ENCODE measurements around the gene NFX1.

Gene NFX1

DNA sequence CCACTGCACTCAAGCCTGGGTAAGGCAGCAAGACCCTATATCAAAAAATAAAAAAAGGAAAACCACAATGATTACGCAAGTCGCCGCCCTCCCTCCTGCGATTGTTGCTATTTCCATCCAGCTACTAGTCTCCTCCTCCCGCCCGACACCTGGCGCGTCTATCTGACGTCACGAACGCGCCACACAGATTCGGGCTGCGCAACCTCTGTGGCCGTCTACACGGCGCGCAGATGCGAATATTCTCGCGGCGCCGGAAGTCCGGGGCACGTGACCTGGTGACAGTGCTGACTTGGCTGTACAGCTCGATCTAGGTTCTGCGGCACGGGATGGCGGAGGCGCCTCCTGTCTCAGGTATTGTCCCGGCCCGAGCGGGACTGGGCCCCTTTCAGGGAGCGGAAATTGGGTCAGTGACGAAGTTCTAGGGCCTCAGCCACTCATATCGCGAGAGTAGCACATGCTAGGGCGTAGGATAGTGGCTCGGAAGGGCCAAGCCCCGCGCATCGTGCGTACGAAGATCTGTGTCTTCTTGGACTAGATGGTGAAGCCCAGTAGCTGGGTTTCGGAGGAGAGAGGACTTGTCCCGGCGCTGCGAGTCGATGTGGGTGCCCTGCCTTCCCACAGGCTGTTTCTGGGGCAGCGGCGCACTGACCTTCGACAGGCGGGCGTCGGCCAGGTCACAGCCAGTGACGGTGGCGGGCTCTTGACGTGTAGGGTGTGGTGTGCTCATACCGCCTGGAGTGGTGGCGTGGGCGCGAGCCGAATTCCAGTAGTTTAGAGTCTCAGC is at the start of gene NFX1:
NFX1 (plus strand) TSS at position 270 of the 784 bp plus-strand sequence; CDS start at position 327, 57 bp downstream.
- peak; percentile 99 for DNase-seq

DNA sequence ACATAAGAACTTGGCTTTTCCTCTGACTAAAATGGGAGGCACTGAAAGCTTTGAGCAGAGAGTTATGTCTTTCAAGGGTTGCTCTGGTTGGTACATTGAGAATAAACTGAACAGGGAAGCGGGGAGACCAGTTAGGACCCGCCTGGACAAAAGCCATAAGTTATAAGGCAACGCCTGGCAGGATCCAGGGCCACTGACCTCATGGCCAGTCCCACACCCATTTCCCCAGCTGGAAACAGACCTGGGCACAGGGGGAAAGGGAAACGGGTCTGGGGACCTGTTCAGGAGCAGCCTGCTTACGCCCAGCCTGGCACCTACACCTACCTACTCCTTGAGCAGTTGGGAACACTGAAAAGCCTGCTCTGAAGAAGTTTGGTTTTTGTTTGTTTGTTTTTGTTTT is 49.0 kb upstream of the NFX1 start:
- no peak for DNase-seq

DNA sequence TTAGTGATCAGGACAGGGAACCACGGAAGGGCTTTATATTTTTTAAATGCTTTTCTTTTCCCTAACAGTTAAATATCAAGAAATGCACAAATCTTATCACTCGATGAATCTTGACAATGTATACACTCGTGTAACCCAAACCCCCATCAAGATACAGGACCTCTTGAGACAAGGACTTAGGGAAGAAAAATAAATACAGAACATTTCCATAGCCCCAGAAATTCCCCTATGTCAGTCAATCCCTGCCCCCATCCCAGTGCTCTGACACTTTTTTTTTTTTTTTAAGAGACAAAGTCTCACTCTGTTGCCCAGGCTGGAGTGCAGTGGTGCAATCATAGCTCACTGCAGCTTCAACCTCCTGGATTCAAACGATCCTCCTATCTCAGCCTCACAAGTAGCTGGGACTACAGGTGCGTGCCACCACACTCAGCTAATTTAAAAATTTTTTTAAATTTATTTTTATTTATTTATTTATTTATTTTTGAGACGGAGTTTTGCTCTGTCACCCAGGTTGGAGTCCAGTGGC is 47.6 kb upstream of the NFX1 start:
- no peak for DNase-seq

- no peak for DNase-seq
Measured at GRCh38 chr9:33244137-33244784, 46.1 kb upstream of the NFX1 start.

GRCh38 chr9:33245341-33245740 is 45.0 kb upstream of the NFX1 start:
- no peak for DNase-seq

GRCh38 chr9:33246269-33246860 is 44.0 kb upstream of the NFX1 start:
- DNase-seq: no peak

DNA sequence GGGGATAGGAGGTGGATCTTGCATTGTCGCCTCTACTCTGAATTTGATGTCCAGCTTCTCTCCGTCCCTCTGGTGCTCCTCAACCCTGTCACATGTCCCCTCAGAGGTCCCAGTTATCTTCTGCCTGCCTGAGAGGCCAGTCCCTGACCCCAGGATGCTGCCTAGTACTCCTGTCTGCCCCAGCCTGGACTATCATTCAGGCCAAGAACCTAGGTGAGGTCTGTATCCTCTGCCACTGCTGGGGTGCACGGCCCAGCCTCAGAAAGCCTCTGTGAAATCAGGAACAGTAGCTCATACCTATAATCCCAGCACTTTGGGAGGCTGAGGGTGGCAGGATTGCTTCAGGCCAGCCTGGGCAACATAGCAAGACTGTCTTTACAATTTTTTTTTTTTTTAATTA is 41.7 kb upstream of the NFX1 start:
- DNase-seq: no peak

DNA sequence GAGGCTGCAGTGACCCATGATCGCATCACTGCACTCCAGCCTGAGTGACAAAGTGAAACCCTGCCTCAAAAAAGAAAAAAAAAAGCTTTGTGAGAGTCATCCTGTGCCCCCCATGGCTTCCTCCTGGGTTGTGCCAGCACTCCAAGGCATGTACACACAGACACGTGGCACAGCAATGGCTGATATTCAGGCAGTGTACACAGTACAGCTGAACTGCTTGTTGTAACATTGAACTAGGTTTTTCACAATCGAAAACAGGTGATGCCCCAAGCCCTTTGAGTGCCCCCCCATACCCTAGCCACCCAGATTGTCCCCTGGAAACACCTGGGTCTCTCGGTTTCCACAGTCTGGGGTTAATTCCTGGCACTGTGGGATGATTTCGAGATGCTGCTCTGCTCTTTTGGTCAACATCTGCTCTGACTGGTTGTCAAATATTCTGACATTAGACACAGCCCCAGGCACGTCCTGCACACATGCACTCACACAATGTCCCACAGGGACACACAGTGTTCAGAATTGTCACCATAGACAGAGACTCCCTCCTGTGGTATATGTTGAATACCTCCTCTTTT is 41.1 kb upstream of the NFX1 start:
- no peak for DNase-seq

DNA sequence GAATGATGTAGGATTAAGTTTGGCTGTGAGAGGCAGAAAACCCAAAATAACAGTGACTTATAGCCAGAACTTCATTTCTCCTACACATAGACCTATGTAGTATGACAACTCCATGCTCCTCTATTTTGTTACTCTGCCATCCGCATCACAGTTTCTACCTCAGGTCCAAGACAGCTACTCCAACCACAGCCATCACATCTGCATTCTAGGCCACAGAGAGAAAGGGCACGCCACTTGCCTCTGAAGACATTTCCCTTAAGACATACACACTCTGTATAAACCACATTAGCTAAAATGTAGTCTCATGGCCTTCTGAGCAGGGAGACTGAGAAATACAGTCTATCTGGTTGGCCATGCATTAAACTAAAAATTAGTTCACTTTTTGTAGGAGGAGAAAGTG is 40.3 kb upstream of the NFX1 start:
- no peak for DNase-seq

DNA sequence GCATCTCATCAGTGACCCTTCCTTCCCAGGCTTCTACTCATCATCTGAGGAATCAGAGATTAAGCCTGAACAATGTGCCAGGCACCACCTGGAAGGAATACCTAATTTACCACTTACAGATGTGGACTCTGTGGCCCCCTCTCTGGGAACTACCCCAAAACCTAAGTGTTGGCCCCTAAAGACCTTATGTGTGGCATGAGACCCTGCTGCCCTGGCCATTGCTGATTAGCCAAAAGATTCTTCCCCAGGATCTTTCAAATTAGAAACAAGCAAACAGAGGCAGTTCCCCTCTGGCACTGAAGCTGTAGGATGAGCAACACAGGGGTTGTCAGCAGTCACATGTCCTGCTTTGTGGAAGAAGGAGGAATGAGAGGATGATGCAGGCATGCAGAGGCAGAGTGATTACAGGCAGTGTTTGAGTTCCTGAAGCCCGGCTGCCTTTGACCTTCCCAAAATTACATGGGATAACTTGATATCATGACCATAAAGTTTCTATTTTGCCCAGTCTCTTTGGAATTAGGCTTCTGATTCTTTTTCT is 39.8 kb upstream of the NFX1 start:
- no peak for DNase-seq

- DNase-seq: no peak
Measured at GRCh38 chr9:33254211-33254610, 36.1 kb upstream of the NFX1 start.

- no peak for DNase-seq
Measured at GRCh38 chr9:33255014-33255413, 35.3 kb upstream of the NFX1 start.

DNA sequence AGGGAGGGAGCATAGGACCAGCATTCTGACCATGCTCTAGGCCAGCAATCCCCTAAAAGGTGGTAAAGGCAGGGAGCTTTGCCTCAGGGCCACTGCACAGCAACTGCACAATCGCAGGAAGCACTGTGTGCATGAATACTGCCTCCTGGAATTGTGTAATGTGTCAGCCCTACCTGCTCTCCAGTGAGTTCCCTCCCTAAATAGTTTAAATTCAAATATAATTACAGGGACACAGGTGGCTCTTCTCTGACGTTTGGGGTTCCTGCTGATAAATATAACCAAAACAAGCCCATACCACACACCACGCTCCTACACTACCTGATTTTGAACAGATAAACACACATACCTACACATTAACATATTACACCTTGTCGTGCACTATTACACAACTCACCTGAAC is 34.8 kb upstream of the NFX1 start:
- no peak for DNase-seq

- no peak for DNase-seq
Measured at GRCh38 chr9:33256236-33256635, 34.1 kb upstream of the NFX1 start.

DNA sequence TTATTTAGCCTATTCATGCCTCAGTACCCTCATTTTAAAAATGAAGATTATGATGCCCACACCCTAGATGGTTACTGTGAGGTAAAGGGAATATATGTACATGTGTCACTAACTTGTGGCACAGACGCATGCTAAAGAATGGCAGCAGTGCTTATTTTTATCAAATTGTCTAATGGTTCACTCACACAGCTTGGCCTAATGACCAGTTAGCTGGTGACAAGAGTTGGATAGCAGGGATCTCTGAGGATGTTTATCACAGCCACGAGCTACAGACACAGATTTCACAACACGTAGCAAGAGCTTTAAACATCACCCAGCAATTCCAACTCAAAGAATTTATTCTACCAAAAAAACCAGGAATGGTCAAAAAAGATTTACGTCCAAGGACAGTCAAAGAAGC is 33.0 kb upstream of the NFX1 start:
- DNase-seq: no peak

- no peak for DNase-seq
Measured at GRCh38 chr9:33260372-33260771, 29.9 kb upstream of the NFX1 start.

DNA sequence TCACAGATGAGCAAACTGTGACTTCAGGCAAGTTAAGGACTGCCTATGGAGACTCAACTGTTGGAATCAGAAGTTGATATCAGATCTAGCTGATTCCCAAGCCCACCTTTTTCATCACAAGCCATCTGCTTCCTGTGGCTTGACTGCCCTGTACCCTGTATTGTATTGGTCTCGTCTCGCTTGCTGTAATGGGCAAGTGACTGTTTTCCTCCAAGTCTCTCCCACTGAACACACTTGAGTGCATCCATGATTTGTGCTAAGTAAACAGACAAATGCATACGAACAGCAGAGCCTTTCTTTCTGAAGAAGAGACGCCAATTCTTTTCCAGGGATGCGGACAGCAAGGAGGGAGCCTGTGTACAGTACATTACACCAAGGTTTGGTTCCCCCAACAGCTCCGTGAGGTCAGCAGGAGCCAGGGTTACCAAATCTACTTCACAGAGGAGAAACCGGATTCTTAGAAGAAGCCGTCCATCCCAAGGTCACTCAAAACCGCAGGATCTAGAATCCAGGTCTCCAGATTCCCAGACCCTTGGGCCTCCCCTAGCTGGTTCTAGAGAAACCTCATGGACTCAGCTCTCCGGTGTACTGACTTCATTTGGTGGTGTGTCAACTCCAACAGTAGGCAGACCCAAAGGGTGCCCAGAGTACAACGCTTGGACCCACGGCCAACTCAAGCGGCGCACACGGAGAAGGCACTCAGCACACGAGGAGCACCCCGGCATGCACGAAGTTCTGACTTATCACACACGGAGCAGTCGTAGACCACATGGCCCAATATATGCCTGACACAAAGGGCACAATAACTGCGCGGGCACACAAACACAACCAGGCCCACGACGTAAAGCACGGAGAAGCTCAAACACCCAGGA is 26.9 kb upstream of the NFX1 start:
- peak; percentile 28 for DNase-seq

DNA sequence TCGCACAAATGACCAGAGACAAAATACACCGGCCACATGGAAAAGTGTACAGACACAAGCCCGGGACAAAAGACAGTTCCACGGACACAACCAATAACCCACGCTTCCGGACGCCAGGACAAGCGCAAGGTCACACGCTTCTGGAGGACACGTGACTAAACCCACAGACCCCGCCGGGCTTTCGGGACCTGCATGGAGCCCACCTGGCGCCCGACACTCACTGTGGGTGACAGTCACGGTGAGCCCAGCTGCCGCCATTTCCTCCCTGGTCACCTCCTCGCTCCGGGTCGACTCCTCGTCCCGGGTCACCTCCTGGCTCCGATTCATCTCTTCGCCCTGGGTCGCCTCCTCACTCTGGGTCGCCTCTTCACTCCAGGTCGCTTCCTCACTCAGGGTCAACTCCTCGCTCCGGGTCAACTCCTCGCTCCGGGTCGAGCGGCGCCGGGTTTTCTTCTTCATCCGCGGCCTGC is 26.3 kb upstream of the NFX1 start:
- peak; percentile 42 for DNase-seq

DNA sequence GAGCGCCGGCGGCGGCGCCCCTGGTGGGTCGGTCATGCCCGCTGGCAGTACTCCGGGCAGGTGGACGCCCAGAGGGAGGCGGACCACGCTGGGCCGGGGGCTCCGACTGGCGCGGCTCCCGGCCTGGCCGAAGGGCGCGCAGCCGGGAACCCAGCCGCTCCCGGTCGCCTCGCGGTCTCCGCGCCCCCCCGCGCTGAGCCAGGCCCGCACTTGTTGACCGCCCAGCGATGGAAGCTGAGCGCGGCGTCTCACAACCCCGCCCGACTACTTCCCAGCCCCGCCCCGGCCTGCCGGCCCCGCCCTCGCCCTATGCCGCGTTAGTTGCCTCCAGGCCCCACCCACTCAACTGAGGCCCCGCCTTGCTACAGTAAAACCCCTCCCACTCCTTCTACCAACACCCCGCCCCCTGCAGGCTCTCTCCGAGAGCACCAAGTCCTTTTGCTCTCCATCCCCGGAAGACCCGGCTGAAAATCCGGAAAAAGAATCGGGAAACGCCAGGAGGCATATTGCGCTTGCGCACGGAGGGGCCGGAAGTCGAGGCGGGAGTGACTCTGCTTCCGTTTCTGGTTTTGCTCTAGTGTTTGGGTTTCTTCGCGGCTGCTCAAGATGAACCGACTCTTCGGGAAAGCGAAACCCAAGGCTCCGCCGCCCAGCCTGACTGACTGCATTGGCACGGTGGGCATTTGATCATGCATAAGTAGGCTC is 25.7 kb upstream of the NFX1 start, which contains the start of the genes BAG1 and CHMP5:
BAG1 (minus strand) TSS at position 236 of the 705 bp plus-strand sequence.
CHMP5 (plus strand) TSS at position 577 of the 705 bp plus-strand sequence; CDS start at position 607, 30 bp downstream.
- peak; percentile 100 for DNase-seq

GRCh38 chr9:33265211-33265865 is 25.0 kb upstream of the NFX1 start:
- no peak for DNase-seq

Measured in activated naive CD4-positive, alpha-beta T cell treated with Interleukin-2 at 50 U/mL for 16 hours (primary cell).